ENCODE measurements around the gene SLC2A1.
A peak's percentile ranks its signal among the peaks of the same experiment; 100 is the strongest.

SLC2A1 gene

DNA sequence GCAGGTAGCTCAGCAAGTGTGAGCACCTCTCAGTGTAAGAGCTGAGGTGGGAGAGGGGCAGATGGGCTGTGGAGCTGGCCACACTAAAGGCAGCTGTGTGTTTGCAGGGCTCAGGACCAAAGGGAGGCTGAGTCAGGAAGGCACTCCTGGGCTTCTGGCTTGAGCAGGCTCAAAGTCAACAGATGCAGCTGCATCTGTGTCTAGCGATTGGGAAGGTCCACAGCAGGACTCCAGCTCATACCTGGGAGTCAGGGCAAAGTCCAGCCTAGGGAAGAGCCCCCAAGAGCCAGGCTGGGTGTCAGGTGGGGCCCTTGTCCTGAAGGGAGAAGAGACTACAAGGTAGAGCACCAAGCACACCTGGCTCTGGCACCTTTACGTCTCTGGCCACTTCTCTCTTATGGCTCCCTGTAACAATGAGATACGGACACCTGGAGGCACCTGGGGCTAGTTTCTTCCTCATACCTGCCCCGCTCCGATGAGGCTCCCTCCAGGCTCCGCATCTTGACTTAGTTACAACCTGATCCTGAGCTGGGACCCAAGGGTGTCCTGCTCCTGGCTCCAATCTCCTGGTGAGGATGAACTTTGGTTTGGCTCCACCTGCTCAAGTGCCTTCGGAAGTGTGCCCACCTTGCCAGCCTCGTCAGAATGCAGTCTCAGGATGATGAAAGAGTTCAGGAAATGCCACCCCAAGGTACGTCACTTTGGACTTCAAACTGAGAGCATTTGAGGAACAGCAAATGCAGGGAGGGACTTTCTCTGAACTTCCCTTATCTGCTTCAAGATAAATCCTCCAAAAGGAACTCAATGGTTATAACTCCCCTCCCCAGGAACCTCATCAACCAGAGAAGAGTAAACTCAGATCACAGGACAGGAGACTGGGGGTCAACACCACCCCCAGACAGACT, 21.5 kb upstream of the SLC2A1 start:
- DNase-seq = no peak

DNA sequence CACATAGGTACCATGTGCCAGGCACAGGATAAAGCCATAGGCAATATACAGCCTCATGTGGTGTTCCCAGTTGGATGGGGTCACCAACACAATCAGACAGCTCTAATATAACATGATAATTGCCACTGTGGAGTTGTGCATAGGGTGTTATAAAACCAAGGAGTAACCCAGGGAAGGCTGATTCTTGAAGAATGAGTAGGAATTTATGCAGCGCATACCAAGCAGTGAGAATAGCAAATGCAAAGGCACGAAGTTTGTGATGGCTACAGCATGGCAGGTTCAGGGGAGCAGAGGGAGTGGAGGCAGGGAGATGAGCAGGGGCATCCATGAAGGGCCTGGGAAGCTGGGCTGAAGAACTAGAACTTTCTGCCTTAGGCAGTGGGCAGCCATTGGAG, 20.4 kb upstream of the SLC2A1 start:
- no peak for DNase-seq

DNA sequence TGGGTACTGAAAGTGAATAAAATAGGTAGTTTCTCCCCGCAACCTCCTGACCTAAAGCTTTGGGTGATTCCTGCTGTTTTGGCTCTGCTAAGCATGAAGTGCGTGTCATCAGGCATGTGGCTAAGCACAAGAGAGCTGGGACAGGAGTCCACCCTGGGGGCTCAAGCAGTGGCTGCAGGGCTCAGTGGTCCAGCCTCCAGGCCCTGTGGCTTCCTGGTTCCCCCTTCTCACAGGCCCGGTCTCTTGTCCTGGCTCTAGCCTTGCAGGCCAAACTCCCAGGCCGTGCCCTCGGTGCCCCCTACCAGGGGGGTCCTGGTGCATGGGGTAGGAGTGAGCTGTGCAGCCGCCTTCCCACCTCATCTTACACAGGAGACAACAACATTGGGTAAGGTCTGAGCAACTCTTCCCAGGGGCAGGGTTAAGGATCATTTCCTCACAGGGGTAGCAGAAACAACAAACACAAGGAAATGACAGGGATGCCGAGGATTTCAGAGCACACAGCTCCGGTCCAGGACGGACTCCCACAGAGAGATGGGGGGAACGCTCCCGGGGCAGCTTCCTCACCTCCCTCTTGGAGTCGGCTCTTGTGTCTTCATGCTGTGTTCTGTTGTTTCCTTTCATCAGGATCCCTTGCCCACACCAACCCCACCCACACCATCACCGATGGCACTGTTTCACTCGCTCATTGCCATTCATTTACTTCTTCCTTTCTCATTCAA, 19.8 kb upstream of the SLC2A1 start:
- no peak for DNase-seq

DNA sequence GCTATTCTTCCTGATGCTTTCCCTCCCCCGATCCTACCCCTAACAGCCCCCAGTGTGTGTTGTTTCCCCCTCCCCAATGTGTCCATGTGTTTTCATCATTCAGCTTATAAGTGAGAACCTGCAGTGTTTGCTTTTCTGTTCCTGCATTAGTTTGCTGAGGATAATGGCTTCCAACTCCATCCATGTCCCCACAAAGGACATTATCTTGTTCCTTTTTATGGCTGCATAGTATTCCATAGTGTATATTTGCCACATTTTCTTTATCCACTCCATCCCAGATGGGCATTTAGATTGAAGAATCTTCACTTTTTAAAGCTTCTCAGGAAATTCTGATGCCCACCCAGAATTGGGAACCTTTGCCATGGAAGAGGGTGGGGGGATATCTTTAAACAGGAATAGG, 19.0 kb upstream of the SLC2A1 start:
- DNase-seq = no peak

DNA sequence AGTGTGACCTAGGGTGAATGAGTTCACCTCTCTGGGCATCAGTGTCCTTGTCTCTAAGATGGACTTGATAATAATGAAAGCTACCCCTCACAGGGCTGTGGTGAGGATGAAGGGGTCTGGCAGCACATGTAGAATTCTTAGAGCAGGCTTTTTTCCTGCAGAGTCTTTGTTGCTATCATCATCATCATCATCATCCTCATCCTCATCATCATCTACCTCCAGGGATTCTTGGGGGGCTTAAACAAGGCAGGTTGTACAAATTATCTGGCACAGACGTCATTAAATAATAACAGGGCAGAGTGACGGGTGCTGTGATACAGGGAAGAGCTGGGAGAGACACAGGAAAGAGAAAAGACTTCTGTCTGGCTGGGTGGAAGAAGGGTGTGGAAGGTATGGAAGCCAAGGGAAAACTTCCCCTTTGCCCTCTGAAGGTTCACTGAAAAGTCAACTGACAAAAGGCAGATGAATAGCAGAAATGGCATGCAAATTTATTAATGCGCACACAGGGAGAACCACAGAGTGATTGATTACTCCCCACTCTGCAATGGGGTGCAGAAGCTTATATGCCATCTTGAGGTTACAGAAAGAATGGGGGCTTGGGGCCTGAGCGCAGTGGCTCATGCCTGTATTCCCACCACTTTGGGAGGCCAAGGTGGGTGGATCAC, 17.0 kb upstream of the SLC2A1 start:
- DNase-seq = no peak

DNA sequence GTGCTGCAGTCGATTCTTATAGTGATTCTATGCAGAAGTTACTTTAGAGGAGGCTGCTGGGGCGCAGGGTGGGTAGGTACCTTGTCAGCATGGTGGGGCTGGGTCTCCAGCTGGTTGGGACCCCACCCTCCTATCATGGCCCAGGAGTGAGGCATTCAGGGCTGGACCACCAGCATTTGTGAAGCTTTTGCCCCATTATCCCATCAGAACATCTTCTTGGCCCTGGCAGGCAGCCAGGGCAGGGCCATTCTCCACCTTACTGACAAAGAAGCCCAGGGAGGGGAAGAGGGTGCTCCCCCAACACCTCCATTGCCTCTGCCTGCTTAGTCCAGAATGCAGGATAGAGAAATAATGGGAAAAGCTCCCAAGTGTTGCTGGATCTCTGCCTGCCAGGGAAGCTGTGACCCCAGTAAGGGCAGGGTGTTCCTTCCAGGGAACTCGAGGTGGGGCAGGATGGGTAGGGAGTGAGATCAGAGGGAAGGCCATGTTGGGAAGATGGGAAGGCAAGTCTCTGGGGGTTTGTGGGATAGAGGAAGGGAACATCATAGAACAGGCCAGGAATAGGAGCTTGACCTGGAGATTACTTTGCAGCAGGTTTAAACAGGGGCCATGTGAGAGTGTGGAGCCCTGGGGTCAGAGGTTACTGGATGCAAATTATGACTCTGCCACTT, 16.2 kb upstream of the SLC2A1 start:
- DNase-seq = no peak

DNA sequence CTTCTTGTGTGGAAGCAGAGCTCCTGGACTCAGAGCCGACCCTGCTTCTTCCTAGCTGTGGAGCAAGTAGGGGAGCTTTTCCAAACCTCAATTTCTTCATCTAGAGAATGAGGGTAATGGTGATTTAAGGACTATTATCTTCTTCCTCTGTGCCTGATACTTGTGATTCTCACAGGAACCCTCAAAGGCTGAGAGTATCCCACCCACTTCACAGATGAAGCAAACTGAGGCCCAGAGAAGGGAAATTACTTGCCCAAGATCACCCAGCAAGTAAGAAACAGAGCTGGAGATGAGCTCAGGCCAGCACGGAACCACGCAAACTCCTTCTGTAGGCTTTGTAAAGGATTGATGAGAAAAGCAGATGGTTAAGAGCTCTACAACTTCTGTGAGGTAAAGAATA, 15.1 kb upstream of the SLC2A1 start:
- DNase-seq = no peak

DNA sequence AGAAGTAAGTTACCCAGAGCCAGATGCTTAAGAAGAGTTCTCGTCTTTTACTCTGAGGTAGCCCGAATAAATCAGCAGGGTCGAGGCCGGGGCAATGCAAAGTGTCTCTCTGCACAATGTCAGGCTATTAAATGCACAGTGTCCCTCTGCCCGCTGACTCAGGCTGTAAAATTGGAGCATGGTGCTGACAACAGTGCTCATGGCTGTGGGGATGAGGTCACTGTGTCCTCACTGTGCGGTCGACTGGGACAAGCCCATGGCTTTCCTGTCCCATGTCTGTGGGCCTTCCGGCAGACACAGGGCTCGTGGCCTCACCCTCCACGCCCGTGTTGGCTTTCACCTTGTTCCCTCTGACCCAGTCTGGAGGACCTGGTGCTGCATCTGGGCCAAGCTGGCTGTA, 14.6 kb upstream of the SLC2A1 start:
- DNase-seq = no peak

DNA sequence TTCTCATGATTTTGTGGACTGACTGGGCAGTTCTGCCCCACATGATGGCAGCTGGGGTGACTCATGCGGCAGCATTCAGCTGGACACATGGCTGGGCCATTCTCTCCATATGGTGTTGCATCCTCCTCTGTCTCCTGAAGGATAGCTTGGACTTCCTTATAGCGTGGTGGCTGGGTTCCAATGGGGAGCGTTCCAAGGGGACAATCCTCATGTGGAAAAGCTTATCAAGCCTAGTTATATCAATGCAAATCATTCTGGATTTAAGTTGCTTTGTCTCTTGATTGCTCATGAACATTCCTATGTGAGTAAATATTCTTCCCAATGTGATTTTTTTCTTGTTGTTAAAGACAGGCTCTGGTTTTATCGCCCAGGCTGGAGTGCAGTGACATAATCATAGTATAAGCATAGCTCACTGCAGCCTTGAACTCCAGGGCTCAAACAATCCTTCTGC, 13.2 kb upstream of the SLC2A1 start:
- DNase-seq = peak; percentile 74

DNA sequence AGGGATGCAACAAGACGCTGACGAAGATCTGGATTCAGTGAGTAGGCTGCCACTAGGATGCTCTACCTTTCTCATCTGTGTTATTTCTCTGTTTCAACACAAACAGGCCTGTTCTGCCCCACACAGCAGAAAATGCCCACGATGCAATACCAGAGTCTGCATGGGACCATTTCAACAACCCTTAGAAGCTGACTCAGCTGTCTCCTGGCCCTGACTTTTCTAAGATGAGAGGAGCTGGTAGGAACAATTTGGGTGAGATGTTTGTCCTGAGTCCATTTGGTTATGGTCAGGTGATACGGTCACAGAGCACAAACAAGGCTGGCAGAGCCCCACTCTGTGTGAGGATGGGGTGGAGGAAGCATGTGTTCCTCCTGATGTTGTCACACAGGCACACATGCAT, 11.5 kb upstream of the SLC2A1 start:
- no peak for DNase-seq

DNA sequence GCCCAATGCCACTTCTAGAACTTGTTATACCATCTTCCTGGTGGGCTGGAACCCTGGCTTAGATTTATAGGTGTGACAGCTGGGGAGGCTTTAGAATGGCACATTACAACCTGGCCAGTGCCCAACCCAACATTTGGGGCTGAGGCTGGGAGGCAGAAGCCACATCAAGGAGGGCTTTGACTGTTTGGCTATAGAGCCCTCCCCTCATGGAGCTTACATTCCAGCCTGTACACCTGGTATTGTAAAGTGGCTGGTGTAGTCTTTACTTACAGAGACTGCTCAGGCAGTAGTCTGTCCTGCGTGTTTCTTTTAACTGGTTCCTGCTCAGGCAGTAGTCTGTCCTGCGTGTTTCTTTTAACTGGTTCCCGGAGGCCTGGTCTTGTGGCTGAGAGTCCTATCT, 10.0 kb upstream of the SLC2A1 start:
- DNase-seq = no peak

DNA sequence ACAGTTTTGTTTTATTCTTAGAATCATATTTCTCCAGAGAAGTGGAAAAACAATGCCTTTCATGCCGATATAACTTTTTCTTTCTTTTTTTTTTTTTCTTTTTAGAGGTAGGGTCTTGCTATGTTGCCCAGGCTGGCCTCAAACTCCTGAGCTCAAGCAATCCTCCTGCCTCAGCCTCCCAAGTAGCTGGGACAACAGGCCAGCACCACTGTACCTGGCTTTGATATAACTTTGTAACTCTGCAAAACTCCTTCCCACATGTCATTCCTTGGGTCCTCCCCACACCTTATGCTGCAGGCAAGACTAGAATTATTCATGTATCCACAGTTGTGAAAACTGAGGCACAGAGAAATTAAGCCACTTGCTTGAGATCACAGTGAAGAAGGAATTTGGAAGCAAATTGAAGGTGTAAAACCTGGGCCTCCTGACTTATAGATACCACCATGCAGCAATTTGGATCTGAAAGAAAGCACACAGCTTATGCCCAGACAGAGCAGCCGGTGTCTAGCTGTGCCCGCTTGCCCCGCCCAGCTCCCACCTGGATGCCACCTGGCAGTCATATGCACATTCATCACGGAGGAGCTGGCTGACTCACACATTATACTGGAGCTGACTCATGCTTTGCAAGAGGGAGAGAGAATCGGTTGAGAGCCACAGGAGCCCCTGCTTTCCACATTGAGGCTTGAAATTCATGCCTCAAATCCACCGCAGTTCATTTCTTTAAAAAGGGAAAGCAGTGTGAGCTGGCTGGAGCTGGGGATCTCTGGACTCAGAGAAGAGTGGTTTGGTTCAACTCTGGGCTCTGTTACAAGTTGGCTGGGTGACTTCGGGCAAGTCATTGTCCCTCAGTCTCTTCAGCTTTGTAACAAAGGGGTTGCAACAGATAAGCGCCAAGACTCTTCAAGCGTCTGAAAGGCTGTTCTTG, 8.3 kb upstream of the SLC2A1 start:
- peak; percentile 78 for DNase-seq

DNA sequence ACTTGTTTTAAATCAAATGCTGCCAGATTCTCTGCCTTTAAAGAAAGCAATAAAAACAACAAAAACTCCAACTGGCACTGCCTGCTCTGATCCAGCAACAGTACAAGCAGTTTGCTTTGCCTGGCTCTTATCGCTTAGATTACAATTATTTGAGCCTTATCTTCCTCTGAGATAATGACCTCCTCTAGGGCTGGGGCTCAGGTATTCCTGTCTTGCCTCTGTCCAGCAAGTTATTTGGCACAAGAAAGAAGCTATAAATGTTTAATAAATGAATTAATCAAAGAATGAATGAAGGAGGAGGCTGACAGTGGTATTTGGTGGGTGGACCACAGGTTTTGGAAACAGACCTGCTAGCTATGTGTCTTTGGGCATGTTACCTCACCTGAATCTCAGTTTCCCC, 6.7 kb upstream of the SLC2A1 start:
- no peak for DNase-seq

DNA sequence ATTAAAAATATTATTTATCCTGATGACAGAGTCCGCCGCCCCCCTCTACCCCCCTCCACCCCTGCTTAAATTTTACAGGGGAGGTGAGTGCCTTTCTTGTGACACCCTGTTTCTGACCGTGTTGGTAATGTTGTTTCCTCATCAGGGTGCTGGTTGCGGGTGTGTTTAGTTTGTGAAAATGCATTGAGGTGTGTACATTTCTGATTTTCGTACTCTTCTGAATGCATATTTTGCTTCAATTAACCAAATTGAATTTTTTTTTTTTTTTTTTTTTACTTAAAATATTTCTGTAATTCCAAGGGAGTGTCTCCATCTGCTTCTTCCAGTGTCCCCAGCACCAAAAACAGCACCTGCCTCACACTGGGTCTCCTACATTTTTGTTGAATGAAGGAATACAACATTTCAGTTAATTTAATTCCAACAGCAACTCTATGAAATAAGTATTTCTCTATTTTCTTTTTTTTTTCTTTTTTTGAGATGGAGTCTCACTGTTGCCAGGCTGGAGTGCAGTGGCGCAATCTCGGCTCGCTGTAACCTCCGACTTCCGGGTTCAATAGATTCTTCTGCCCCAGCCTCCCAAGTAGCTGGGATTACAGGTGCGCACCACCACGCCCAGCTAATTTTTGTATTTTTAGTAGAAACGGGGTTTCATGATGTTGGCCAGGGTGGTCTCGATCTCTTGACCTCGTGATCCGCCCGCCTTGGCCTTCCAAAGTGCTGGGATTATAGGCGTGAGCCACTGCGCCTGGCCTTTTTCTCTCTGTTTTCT, 5.6 kb upstream of the SLC2A1 start:
- no peak for DNase-seq

DNA sequence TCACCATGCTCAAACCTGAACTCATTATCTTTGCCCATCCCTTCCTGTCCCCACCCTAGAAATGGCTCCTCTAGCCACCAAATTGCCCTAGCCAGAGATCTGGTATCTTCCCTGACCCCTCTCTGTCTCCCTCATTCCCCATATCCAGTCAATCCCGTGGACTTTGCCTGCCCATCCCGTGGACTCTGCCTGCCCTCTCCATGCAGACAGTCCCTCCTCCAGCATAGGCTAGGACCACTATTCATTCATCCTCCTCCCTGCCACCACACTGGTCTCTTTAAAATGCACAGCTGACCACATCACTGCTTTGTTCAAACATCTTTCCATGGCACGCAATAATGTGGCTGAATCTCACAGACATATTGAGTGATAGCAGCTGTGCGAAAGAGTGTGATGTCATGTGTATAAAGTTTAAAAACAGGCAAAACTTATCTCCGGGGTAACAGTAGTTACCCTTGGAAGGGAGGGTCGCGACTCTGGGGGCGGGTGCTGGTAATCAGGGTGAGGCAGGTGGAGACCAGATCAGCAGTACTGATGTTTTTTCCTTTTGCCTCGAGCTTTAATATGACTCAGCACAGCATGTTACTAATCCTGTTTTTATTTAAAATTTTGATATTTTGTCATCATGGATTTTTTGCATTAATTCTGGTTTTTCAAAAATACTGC, 4.8 kb upstream of the SLC2A1 start:
- DNase-seq = peak; percentile 57

DNA sequence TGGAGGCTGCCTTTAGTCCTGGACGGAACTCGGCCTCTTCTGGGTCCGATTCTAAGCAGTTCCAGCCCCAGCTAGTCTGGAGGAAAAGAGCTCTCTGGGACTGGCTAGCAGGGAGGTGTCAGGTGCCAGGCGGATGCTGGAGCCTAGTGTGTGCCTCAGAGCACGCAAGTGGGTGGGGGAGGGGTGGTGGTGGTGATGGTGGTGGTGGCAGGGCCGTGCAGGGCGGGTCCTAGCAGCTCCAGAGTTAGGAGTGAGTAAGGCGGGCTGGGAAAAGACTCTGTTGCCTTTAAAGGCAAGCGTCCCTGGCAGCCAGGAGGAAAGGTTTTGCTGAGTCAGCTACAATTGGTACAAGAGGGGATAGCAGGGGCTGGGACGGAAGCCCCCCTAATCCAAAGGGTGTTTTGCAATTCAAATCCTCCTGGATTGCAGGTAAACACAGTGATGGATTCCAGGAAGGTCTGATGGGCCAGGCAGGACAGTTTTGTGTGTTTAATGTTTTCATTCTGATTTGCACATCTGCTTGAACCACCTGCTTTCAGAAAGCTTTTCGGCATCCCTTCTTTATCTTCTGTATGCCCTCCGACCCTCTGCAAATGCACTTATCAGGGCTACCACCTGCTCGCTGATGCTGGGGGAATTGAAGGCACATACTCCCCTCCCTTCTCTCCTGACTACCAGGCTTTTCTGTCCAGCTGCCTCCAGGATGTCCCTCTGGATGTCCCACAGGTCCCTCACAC, 4.1 kb upstream of the SLC2A1 start:
- DNase-seq = no peak

DNA sequence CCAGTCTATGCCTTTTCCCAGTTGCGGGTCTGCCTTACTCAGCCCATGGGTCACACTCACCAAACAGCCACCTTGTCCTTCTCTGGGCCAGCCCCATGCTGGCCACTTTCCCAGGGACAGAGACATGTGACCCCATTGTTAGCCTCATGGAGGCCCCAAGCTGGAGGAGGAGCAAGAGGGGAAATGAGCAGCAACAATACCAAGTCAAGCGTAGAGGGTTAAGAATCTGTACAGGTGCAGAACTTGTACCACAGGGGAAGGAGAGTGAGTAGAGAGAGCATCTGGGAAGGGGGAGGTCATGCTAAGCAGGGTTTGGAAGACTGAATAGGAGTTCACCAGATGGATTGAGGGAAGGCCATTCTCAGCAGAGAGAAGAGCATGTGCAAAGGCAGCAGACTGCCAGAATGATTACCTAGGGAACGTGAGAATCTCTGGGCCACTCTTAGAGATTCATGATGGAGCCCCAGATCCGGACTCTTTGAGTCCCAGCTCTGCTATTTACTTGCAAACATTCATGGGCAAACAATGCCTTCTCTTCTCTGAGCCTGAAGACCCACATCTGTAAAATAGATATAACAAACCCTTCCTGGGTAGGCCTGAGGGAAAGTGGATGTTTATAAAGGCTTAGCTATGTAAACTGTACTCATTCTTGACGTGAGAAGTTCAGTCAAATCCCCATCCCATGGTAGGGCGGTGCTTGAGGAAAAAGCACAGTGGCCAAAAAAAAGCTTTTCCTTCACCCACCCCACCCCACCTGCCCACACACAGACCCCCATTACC, 2.8 kb upstream of the SLC2A1 start:
- DNase-seq = no peak

DNA sequence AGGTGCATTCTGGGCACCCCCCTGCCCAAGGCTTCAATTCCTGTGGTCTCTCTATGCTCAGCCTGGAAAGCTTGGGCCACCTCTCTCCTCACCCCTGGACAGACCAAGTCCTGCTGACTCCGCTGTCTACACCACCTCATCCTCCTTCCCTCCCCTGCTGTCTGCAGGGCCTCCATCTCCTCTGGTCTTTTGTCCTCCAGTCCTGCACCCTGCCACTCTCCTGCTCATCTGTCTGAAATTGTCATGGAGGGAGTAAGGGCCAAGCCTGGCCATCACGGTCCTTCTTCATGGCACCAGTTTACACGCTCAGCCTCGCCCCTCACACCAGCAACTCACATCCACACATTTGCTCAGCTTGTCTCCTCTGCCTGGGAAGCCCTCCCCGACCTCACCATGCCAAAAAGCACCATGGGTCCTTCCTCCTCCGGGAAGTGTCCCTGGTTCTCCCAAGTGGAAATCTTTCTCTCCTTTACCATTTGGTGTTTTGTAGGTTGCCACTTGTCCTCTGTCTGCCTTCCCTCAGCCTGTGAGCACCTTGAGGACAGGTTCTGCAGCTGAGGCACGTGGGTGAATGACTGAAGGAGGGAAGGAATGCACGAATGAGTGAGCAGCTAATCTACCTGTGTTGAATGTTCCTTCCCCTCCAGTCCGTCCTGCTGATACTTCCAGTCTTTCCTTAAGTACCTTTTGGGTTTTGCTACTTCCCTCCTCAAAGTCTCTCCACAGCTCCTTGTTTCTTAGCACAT, 2.1 kb upstream of the SLC2A1 start:
- DNase-seq = no peak

DNA sequence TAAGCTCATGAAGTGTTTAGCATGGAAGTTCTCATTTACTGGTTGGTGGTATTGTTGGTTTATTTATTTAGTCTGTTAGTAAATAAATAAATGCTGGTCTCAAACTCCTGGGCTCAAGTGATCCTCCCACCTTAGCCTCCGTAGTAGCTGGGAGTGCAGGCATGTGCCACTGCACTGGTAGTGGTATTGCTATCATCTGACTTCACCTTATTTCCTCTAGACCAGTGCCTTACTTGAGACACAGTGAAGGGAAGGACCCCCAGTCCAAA, 1.4 kb upstream of the SLC2A1 start:
- no peak for DNase-seq

All from amniotic stem cell (primary cell).